DOHH2 (cell line): ENCODE data around the gene CCDC195.

ENCODE experiments used
- H3F3A ChIP-seq: fragments of 200-600 bp; sonication (generic), shearing (Covaris generic); 2 replicates; pipeline ENCODE4 v1.6.0; 2016; ENCODE audit warnings: antibody characterized with exemption, mild to moderate bottlenecking; ENCODE audit not compliant: control insufficient read depth, insufficient read depth
- H3K27ac ChIP-seq: fragments of 200-600 bp; sonication (generic); 2 replicates; pipeline ENCODE4 v1.5.1; 2014; ENCODE audit warnings: low read depth, mild to moderate bottlenecking, low read length, moderate library complexity
- H3K27me3 ChIP-seq: fragments of 200-600 bp; sonication (generic); 2 replicates; pipeline ENCODE4 v1.6.1; 2014; ENCODE audit warnings: mild to moderate bottlenecking, low read length, mixed read lengths; ENCODE audit not compliant: control insufficient read depth
- H3K36me3 ChIP-seq: fragments of 200-600 bp; sonication (generic); 2 replicates; pipeline ENCODE4 v1.6.1; 2014; ENCODE audit warnings: mild to moderate bottlenecking, low read length, moderate library complexity, mixed read lengths; ENCODE audit not compliant: control insufficient read depth
- H3K4me1 ChIP-seq: fragments of 200-600 bp; sonication (generic); 2 replicates; pipeline ENCODE4 v1.6.1; 2014; ENCODE audit warnings: mild to moderate bottlenecking, low read length, mixed read lengths; ENCODE audit not compliant: control insufficient read depth
- H3K4me2 ChIP-seq: fragments of 200-600 bp; sonication (generic); 2 replicates; pipeline ENCODE4 v1.6.0; 2014; ENCODE audit warnings: mild to moderate bottlenecking, low read length, moderate library complexity
- H3K4me3 ChIP-seq: fragments of 200-600 bp; sonication (generic); 2 replicates; pipeline ENCODE4 v1.5.1; 2014; ENCODE audit warnings: mild to moderate bottlenecking, low read length, mixed read lengths
- H3K79me2 ChIP-seq: fragments of 200-600 bp; sonication (generic); 2 replicates; pipeline ENCODE4 v1.6.1; 2014; ENCODE audit warnings: mild to moderate bottlenecking, low read length, mixed read lengths; ENCODE audit not compliant: control insufficient read depth
- H3K9me2 ChIP-seq: fragments of 200-600 bp; sonication (generic); replicated peaks from 2 replicates; pipeline ENCODE4 v1.6.1; 2014; ENCODE audit warnings: mild to moderate bottlenecking, low read length, mixed read lengths; ENCODE audit not compliant: control insufficient read depth
- H3K9me3 ChIP-seq: fragments of 200-600 bp; sonication (generic); 2 replicates; pipeline ENCODE4 v1.6.1; 2014; ENCODE audit warnings: antibody characterized with exemption, low read length, mixed read lengths; ENCODE audit not compliant: control insufficient read depth, insufficient read depth
- H4K20me1 ChIP-seq: fragments of 200-600 bp; sonication (generic); 2 replicates; pipeline ENCODE4 v1.6.0; 2014; ENCODE audit warnings: low read depth, mild to moderate bottlenecking, antibody characterized with exemption, low read length, moderate library complexity; ENCODE audit not compliant: control insufficient read depth, insufficient read depth
- EZH2phosphoT487 ChIP-seq: fragments of 200-600 bp; sonication (generic); IDR thresholded peaks from 2 replicates; pipeline ENCODE4 v1.6.1; 2017; ENCODE audit warnings: borderline replicate concordance, mild to moderate bottlenecking, antibody characterized with exemption, low read length, moderate library complexity, mixed read lengths
- TF ChIP-seq, protein P1 (sequence below): fragments of 200-600 bp; sonication (generic); IDR thresholded peaks from one replicate; pipeline ENCODE4 v1.5.1; 2014; ENCODE audit warnings: antibody characterized with exemption, mild to moderate bottlenecking, low read depth, low read length; ENCODE audit not compliant: poor library complexity, severe bottlenecking

CCDC195 gene

DNA sequence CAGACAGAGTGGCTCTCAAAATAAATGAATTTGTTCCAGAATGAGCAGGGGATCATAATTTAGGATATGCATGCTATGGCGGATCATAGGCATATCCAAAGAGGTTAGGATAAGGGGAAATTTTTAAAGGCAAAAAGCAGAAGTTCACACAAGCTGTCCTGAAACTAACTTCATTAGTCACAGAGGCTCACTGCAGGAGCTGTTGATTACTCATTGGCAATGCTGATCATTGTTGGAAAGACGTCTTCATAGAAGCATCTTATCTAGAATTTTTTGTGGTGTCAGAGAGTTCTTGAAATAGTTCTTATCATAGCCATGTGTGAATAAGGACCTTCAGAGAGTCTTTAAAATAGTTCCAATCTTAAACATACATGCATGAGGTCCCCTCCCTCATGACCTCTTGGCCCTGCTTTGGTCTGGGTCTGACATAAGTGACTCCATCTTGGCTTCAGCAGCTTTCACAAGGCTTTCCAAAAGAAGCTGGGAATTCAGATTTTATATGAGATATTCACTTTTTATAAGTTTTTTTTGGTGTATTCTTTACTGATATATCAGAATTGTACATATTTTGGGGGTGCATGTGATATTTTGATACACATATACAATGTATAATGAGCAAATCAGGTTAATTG is 7.5 kb upstream of the CCDC195 start:
- H3K27ac ChIP-seq = no peak overlapping the region
- no peak overlapping the region for H3K4me2 ChIP-seq
- no peaks in the 10 kb centered on the region; the same call in 1 of the 2 replicates for H3K9me3 ChIP-seq

DNA sequence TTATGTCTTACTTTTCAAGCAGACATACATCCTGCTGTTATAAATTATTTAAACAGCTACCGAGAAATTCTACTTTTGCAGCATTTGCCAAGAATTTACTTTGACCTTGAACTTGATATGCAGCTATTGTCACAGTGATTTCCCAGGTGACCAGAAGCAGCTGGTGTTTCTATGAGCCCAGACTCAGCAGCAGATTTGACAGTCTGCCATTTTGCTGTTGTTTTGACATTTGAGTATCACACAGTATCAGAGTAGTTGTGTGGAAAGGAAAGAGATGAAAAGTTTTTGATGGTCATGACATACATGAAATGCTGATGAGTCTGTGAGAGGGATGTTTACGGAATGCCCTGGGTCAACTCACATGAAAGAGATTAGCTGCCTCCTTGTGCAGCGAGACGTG is 6.6 kb upstream of the CCDC195 start:
- H3K79me2 ChIP-seq = no peaks in the 10 kb centered on the region
- no peak overlapping the region for H3K27ac ChIP-seq
- H4K20me1 ChIP-seq = no peaks in the 10 kb centered on the region
- H3K4me3 ChIP-seq = no peak overlapping the region
- no peaks in the 10 kb centered on the region; the same call in 1 of the 2 replicates for H3K9me3 ChIP-seq
- H3K27me3 ChIP-seq = no peaks in the 10 kb centered on the region
- no peak overlapping the region for H3K4me2 ChIP-seq
- no peaks in the 10 kb centered on the region for H3K36me3 ChIP-seq
- H3K9me2 ChIP-seq = no peaks in the 10 kb centered on the region
- TF ChIP-seq, protein P1, sequence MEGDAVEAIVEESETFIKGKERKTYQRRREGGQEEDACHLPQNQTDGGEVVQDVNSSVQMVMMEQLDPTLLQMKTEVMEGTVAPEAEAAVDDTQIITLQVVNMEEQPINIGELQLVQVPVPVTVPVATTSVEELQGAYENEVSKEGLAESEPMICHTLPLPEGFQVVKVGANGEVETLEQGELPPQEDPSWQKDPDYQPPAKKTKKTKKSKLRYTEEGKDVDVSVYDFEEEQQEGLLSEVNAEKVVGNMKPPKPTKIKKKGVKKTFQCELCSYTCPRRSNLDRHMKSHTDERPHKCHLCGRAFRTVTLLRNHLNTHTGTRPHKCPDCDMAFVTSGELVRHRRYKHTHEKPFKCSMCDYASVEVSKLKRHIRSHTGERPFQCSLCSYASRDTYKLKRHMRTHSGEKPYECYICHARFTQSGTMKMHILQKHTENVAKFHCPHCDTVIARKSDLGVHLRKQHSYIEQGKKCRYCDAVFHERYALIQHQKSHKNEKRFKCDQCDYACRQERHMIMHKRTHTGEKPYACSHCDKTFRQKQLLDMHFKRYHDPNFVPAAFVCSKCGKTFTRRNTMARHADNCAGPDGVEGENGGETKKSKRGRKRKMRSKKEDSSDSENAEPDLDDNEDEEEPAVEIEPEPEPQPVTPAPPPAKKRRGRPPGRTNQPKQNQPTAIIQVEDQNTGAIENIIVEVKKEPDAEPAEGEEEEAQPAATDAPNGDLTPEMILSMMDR = no peak
- no peak for TF ChIP-seq EZH2phosphoT487
- no peaks in the 10 kb centered on the region for H3F3A ChIP-seq
- no peaks in the 10 kb centered on the region for H3K4me1 ChIP-seq

More for the DNA sequence above, 7.5 kb upstream of the CCDC195 start:
- H3K27me3 ChIP-seq = no peaks in the 10 kb centered on the region
- H3K4me1 ChIP-seq = no peaks in the 10 kb centered on the region
- TF ChIP-seq EZH2phosphoT487 = no peak
- TF ChIP-seq, protein P1 = no peak
- no peaks in the 10 kb centered on the region for H3K9me2 ChIP-seq
- H3F3A ChIP-seq = no peaks in the 10 kb centered on the region
- H4K20me1 ChIP-seq = no peaks in the 10 kb centered on the region
- no peaks in the 10 kb centered on the region for H3K36me3 ChIP-seq
- no peak overlapping the region for H3K4me3 ChIP-seq
- H3K79me2 ChIP-seq = no peaks in the 10 kb centered on the region

DNA sequence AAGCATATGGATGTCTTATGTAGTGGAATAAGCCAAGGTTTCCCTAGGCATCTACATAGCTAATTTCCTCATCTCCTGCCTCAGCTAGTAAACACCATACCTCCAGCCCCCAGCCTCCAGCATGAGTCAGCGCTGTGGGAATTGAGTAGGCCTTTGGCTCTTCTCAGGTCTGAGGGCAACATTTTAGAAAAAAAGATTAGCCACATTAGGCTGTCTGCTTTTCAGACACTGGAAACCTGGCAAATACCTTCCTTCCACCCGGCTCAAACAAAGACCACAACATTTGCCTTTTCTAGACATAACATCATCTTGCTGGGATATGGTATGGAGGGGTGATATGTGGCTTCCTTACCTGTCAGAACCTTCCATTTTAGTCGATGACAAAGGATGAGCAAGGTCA is 6.1 kb upstream of the CCDC195 start:
- Histone ChIP-seq H3K4me2 (no peak overlapping the region), H3K27me3 (no peaks in the 10 kb centered on the region), H3K79me2 (no peaks in the 10 kb centered on the region), H3K27ac (no peak overlapping the region), H3K9me2 (no peaks in the 10 kb centered on the region), H3K9me3 (no peaks in the 10 kb centered on the region; the same call in 1 of the 2 replicates), H4K20me1 (no peaks in the 10 kb centered on the region), H3F3A (no peaks in the 10 kb centered on the region), H3K36me3 (no peaks in the 10 kb centered on the region), H3K4me3 (no peak overlapping the region), H3K4me1 (no peaks in the 10 kb centered on the region)
- no peak for TF ChIP-seq EZH2phosphoT487
- TF ChIP-seq, protein P1 = no peak
